SK-N-SH treated with all-trans-retinoic acid at 6 μM for 48 hours (cell line): ENCODE results near the gene CALN1.

Experiments used
- ARNTL ChIP-seq: fragments of 450-650 bp; formaldehyde crosslinking; IDR thresholded peaks from 2 replicates; pipeline ENCODE4 v1.5.0; 2020; ENCODE audit warnings: low read depth, mild to moderate bottlenecking, moderate library complexity, borderline replicate concordance
- BACH2 ChIP-seq: fragments of 250-450 bp; sonication (Bioruptor Pico); IDR thresholded peaks from 2 replicates; pipeline ENCODE4 v1.9.0; 2021; ENCODE audit warnings: mild to moderate bottlenecking, borderline replicate concordance
- CREB5 ChIP-seq: fragments of 250-450 bp; sonication (Bioruptor Pico); IDR thresholded peaks from 2 replicates; pipeline ENCODE4 v1.5.1; 2020; ENCODE audit warnings: low read depth, mild to moderate bottlenecking, moderate library complexity
- CSDC2 ChIP-seq: fragments of 250-450 bp; sonication (Bioruptor Pico); IDR thresholded peaks from 2 replicates; pipeline ENCODE4 v1.5.0; 2020; ENCODE audit warnings: mild to moderate bottlenecking, moderate library complexity
- CSRNP3 ChIP-seq: fragments of 250-450 bp; sonication (Bioruptor Pico); IDR thresholded peaks from 2 replicates; pipeline ENCODE4 v1.5.1; 2021; ENCODE audit warnings: mild to moderate bottlenecking, moderate library complexity
- ESRRG ChIP-seq: fragments of 250-450 bp; sonication (Bioruptor Pico); IDR thresholded peaks from 2 replicates; pipeline ENCODE4 v1.6.1; 2021; ENCODE audit warnings: mild to moderate bottlenecking
- GLIS3 ChIP-seq: fragments of 250-450 bp; sonication (Bioruptor Pico); IDR thresholded peaks from 2 replicates; pipeline ENCODE4 v1.5.0; 2020; ENCODE audit warnings: mild to moderate bottlenecking, moderate library complexity
- OSR1 ChIP-seq: fragments of 250-450 bp; sonication (Bioruptor Pico); IDR thresholded peaks from 2 replicates; pipeline ENCODE4 v1.8.0; 2022; ENCODE audit warnings: moderate library complexity, mild to moderate bottlenecking, inconsistent platforms
- PATZ1 ChIP-seq: fragments of 250-450 bp; sonication (Bioruptor Pico); IDR thresholded peaks from 2 replicates; pipeline ENCODE4 v1.8.0; 2020; ENCODE audit warnings: mild to moderate bottlenecking, moderate library complexity, borderline replicate concordance
- RARB ChIP-seq: fragments of 250-450 bp; sonication (Bioruptor Pico); IDR thresholded peaks from 2 replicates; pipeline ENCODE4 v1.8.0; 2021; ENCODE audit warnings: mild to moderate bottlenecking, moderate library complexity
- TCF4 ChIP-seq: fragments of 250-450 bp; sonication (Bioruptor Pico); IDR thresholded peaks from 2 replicates; pipeline ENCODE4 v1.8.0; 2021; ENCODE audit warnings: mild to moderate bottlenecking, moderate library complexity, borderline replicate concordance
- ZFP3 ChIP-seq: fragments of 250-450 bp; sonication (Bioruptor Pico); IDR thresholded peaks from 2 replicates; pipeline ENCODE4 v1.5.0; 2020; ENCODE audit warnings: mild to moderate bottlenecking, moderate library complexity
- ZNF565 ChIP-seq: fragments of 450-650 bp; formaldehyde crosslinking; conservative IDR thresholded peaks from 2 replicates; pipeline ENCODE4 v1.5.0; 2020; ENCODE audit warnings: low read depth, mild to moderate bottlenecking, moderate library complexity
- ZNF70 ChIP-seq: fragments of 450-650 bp; formaldehyde crosslinking; IDR thresholded peaks from 2 replicates; pipeline ENCODE4 v1.5.0; 2020; ENCODE audit warnings: mild to moderate bottlenecking, moderate library complexity

DNA sequence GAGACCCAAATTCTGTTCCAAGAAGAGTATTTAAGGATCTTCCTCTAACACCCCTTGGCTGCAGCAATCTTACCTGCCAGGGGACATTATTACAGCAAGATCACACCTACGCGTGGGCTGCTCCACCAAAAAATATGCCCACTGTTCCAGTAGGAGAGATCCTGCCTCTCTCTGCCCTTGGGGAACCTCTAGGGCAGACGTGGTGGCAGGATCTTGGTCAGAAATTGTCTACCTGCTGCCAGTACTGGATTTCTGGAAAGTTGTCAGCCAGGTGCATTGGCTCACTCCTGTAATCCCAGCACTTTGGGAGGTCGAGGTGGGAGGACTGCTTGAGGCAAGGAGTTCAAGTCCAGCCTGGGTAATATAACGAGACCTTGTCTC lies 259.0 kb downstream of the CALN1 start:
- no peak for TF ChIP-seq ZNF565 (CRISPR knock-in tag)
- TF ChIP-seq BACH2 (CRISPR knock-in tag), result no peak
- no peak for TF ChIP-seq CSRNP3 (CRISPR knock-in tag)
- no peak for TF ChIP-seq CREB5 (CRISPR knock-in tag)
- TF ChIP-seq ARNTL (CRISPR knock-in tag), result no peak
- TF ChIP-seq ZNF70 (CRISPR knock-in tag), result no peak
- no peak for TF ChIP-seq CSDC2
- TF ChIP-seq OSR1 (CRISPR knock-in tag), result no peak
- TF ChIP-seq ZFP3 (CRISPR knock-in tag), result no peak
- TF ChIP-seq TCF4 (CRISPR knock-in tag), result no peak
- no peak for TF ChIP-seq PATZ1
- no peak for TF ChIP-seq RARB (CRISPR knock-in tag)
- TF ChIP-seq GLIS3, result no peak
- no peak for TF ChIP-seq ESRRG (CRISPR knock-in tag)
